Measurements from ENCODE around the gene GRIK4.
"Not testable (repeated sequence)": the region's sequence is repeated elsewhere in the genome, so short reads cannot be mapped to it uniquely, and the experiment has no call there.

DNA sequence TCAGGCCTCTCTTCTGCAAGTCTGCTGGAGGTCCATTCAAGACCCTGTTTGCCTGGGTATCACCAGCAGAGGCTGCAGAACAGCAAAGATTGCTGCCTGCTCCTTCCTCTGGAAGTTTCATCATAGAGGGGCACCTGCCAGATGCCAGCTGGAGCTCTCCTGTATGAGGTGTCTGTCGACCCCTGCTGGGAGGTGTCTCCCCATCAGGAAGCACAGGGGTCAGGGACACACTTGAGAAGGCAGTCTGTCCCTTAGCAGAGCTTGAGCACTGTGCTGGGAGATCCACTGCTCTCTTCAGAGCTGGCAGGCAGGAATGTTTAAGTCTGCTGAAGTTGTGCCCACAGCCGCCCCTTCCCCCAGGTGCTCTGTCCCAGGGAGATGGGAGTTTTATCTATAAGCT is 254.2 kb downstream of the GRIK4 start:
- TF ChIP-seq, protein P1, sequence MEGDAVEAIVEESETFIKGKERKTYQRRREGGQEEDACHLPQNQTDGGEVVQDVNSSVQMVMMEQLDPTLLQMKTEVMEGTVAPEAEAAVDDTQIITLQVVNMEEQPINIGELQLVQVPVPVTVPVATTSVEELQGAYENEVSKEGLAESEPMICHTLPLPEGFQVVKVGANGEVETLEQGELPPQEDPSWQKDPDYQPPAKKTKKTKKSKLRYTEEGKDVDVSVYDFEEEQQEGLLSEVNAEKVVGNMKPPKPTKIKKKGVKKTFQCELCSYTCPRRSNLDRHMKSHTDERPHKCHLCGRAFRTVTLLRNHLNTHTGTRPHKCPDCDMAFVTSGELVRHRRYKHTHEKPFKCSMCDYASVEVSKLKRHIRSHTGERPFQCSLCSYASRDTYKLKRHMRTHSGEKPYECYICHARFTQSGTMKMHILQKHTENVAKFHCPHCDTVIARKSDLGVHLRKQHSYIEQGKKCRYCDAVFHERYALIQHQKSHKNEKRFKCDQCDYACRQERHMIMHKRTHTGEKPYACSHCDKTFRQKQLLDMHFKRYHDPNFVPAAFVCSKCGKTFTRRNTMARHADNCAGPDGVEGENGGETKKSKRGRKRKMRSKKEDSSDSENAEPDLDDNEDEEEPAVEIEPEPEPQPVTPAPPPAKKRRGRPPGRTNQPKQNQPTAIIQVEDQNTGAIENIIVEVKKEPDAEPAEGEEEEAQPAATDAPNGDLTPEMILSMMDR (conservative IDR thresholded peaks at IDR 0.05; ENCODE audit: low read length): not testable (repeated sequence)
- not testable (repeated sequence) for TF ChIP-seq EZH2phosphoT487 (IDR thresholded peaks at IDR 0.05; ENCODE audit: borderline replicate concordance)
